Osteoblast (primary cell): ENCODE measurements around the gene YPEL2. TPM values are rescaled to one million over a fixed set of nuclear protein-coding genes. Genes with fewer than 3 reads are reported as not detected.

ENCODE experiments used
- DNase-seq: peaks from one replicate; pipeline ENCODE4 v3.0.0; 2011; ENCODE audit warnings: low spot score, mixed read lengths; ENCODE audit not compliant: insufficient read length; ENCODE audit errors: missing footprints
- H2AFZ ChIP-seq: 2 replicates; pipeline ENCODE4 v1.6.0; 2011; ENCODE audit warnings: mild to moderate bottlenecking, low read length
- H3K27ac ChIP-seq: 2 replicates; pipeline ENCODE4 v1.5.1; 2011; ENCODE audit warnings: mild to moderate bottlenecking, low read depth, low read length, moderate library complexity
- H3K27me3 ChIP-seq: 2 replicates; pipeline ENCODE4 v1.6.0; 2012; ENCODE audit warnings: mild to moderate bottlenecking, control low read depth, inconsistent platforms, low read length, moderate library complexity; ENCODE audit not compliant: insufficient read depth
- H3K36me3 ChIP-seq: 2 replicates; pipeline ENCODE4 v1.5.1; 2011; ENCODE audit warnings: mild to moderate bottlenecking, low read length, control low read depth, moderate library complexity; ENCODE audit not compliant: insufficient read depth
- H3K4me1 ChIP-seq: 2 replicates; pipeline ENCODE4 v1.5.1; 2011; ENCODE audit warnings: mild to moderate bottlenecking, low read length, control low read depth, moderate library complexity; ENCODE audit not compliant: insufficient read depth
- H3K4me2 ChIP-seq: 2 replicates; pipeline ENCODE4 v1.6.0; 2011; ENCODE audit warnings: mild to moderate bottlenecking, low read length; ENCODE audit not compliant: insufficient read depth
- H3K4me3 ChIP-seq: fragments of 200-600 bp; sonication (generic); 3 replicates; pipeline ENCODE4 v1.5.1; 2012; ENCODE audit warnings: mild to moderate bottlenecking, low read length, inconsistent platforms; ENCODE audit not compliant: insufficient read depth
- H3K79me2 ChIP-seq: 2 replicates; pipeline ENCODE4 v1.6.0; 2012; ENCODE audit warnings: mild to moderate bottlenecking, low read length, control low read depth, inconsistent platforms; ENCODE audit not compliant: insufficient read depth
- H3K9me3 ChIP-seq: 2 replicates; pipeline ENCODE4 v1.5.1; 2011; ENCODE audit warnings: low read depth, low read length, control low read depth
- H4K20me1 ChIP-seq: 2 replicates; pipeline ENCODE4 v1.6.0; 2012; ENCODE audit warnings: mild to moderate bottlenecking, low read length, control low read depth; ENCODE audit not compliant: insufficient read depth
- CTCF ChIP-seq: IDR thresholded peaks from 2 replicates; pipeline ENCODE4 v1.5.1; 2011; ENCODE audit warnings: mild to moderate bottlenecking, low read depth, low read length, moderate library complexity; ENCODE audit errors: extremely low read depth
- total RNA-seq: library from RNA; depleted of rRNA; stranded (reverse); fragments of >200 nt; gene quantifications from 2 replicates; pipeline ENCODE4 v1.2.3, GENCODE V29; 2012

YPEL2 gene
- total RNA-seq, 1 donor, result 24.2 TPM

- H3K79me2 ChIP-seq, result peaks cover 11% of the 10 kb centered on the region
- H3K27ac ChIP-seq, result no peak overlapping the region
- H4K20me1 ChIP-seq, result no peaks in the 10 kb centered on the region
- peaks cover 53% of the 10 kb centered on the region for H3K4me1 ChIP-seq
- H3K9me3 ChIP-seq, result no peaks in the 10 kb centered on the region
- H2AFZ ChIP-seq, result no peak overlapping the region
- no peak overlapping the region for H3K4me2 ChIP-seq
- no peaks in the 10 kb centered on the region for H3K27me3 ChIP-seq
- DNase-seq, result no peak
- no peak for TF ChIP-seq CTCF
- no peak overlapping the region for H3K4me3 ChIP-seq
- H3K36me3 ChIP-seq, result no peaks in the 10 kb centered on the region
Measured at GRCh38 chr17:59375857-59376256, 44.4 kb downstream of the YPEL2 start.

- H2AFZ ChIP-seq, result no peak overlapping the region
- H3K27ac ChIP-seq, result no peak overlapping the region
- no peak for TF ChIP-seq CTCF
- no peak overlapping the region for H3K4me2 ChIP-seq
- H3K79me2 ChIP-seq, result peaks cover 9% of the 10 kb centered on the region
- H3K4me1 ChIP-seq, result peaks cover 48% of the 10 kb centered on the region
- no peaks in the 10 kb centered on the region for H4K20me1 ChIP-seq
- DNase-seq, result no peak
- H3K27me3 ChIP-seq, result no peaks in the 10 kb centered on the region
- H3K9me3 ChIP-seq, result no peaks in the 10 kb centered on the region
- H3K36me3 ChIP-seq, result no peaks in the 10 kb centered on the region
- no peak overlapping the region for H3K4me3 ChIP-seq
Measured at GRCh38 chr17:59376506-59376905, 45.1 kb downstream of the YPEL2 start.

GRCh38 chr17:59377410-59377809 lies 46.0 kb downstream of the YPEL2 start:
- H3K4me3 ChIP-seq, result no peak overlapping the region
- no peaks in the 10 kb centered on the region for H3K36me3 ChIP-seq
- peak overlapping the region; percentile 59 for H3K27ac ChIP-seq
- no peak overlapping the region for H3K4me2 ChIP-seq
- peak; percentile 81 for DNase-seq
- no peak overlapping the region for H2AFZ ChIP-seq
- H3K9me3 ChIP-seq, result no peaks in the 10 kb centered on the region
- TF ChIP-seq CTCF, result no peak
- H3K4me1 ChIP-seq, result peaks cover 39% of the 10 kb centered on the region
- peaks cover 9% of the 10 kb centered on the region for H3K79me2 ChIP-seq
- H3K27me3 ChIP-seq, result no peaks in the 10 kb centered on the region
- H4K20me1 ChIP-seq, result no peaks in the 10 kb centered on the region

GRCh38 chr17:59378675-59379074 lies 47.2 kb downstream of the YPEL2 start:
- H3K4me3 ChIP-seq, result no peak overlapping the region
- H3K36me3 ChIP-seq, result no peaks in the 10 kb centered on the region
- no peak for TF ChIP-seq CTCF
- H3K9me3 ChIP-seq, result no peaks in the 10 kb centered on the region
- peak overlapping the region; percentile 9 for H3K4me2 ChIP-seq
- peak; percentile 95 for DNase-seq
- peak overlapping the region; percentile 12 for H3K27ac ChIP-seq
- no peaks in the 10 kb centered on the region for H4K20me1 ChIP-seq
- no peak overlapping the region for H2AFZ ChIP-seq
- peaks cover 7% of the 10 kb centered on the region for H3K79me2 ChIP-seq
- no peaks in the 10 kb centered on the region for H3K27me3 ChIP-seq
- H3K4me1 ChIP-seq, result peaks cover 27% of the 10 kb centered on the region
